Measurements from ENCODE around the gene TMEM175.

GRCh38 chr4:900073-900472, 32.2 kb upstream of the TMEM175 start:
- TF ChIP-seq ZNF274 (IDR thresholded peaks at IDR 0.05; ENCODE audit: borderline replicate concordance, extremely low read depth, low read length) (no peak), CTCF (IDR thresholded peaks at IDR 0.05; ENCODE audit: control extremely low read depth in 1 of 3, insufficient read depth in 1 of 3, low read depth in 1 of 3, low read length in 3 of 3) (no peak), GTF2F1 (IDR thresholded peaks at IDR 0.05; ENCODE audit: borderline replicate concordance, low read depth, low read length) (no peak), POLR2A (IDR thresholded peaks at IDR 0.05; ENCODE audit: control extremely low read depth in 1 of 2, low read depth in 2 of 2, low read length in 2 of 2) (no peak), TAF7 (optimal IDR thresholded peaks at IDR 0.05; ENCODE audit: borderline replicate concordance, low read depth, low read length) (no peak), EZH2 (IDR thresholded peaks at IDR 0.05; ENCODE audit: low read depth, low read length, severe bottlenecking) (no peak), BRCA1 (IDR thresholded peaks at IDR 0.05; ENCODE audit: low read depth, low read length) (no peak), TEAD4 (IDR thresholded peaks at IDR 0.05; ENCODE audit: low read depth, low read length) (no peak), JUND (IDR thresholded peaks at IDR 0.05; ENCODE audit: low read length) (no peak), POLR2AphosphoS5 (IDR thresholded peaks at IDR 0.05; ENCODE audit: low read depth, low read length) (no peak), MAX (IDR thresholded peaks at IDR 0.05) (no peak), KDM1A (IDR thresholded peaks at IDR 0.05; ENCODE audit: borderline replicate concordance, low read length) (no peak)
